Measurements from ENCODE around the gene ALX4. TPM values are rescaled to one million over a fixed set of nuclear protein-coding genes. Genes with fewer than 3 reads are reported as not detected.

The ALX4 gene
- total and polyA plus RNA-seq, 9 of the 15 experiments (the other 6 are each of a cell fraction or from before 2014, with no cell fraction given), result 0.07 to 1.2 (median 0.33) TPM

GRCh38 chr11:44213148-44213547, 96.8 kb downstream of the ALX4 start (continued):
- TF ChIP-seq RCOR1 (IDR thresholded peaks at IDR 0.05; ENCODE audit: borderline replicate concordance in 1 of 2, low read depth in 2 of 2, low read length in 2 of 2) (no peak), CUX1 (CRISPR knock-in tag; IDR thresholded peaks at IDR 0.05) (no peak), RBM25 (IDR thresholded peaks at IDR 0.05; ENCODE audit: low read depth, low read length, severe bottlenecking) (no peak), HMG20B (CRISPR knock-in tag; IDR thresholded peaks at IDR 0.05) (no peak), ZBTB9 (CRISPR knock-in tag; IDR thresholded peaks at IDR 0.05) (no peak)
